ENCODE data around the gene ZNF470.

ZNF470 gene

DNA sequence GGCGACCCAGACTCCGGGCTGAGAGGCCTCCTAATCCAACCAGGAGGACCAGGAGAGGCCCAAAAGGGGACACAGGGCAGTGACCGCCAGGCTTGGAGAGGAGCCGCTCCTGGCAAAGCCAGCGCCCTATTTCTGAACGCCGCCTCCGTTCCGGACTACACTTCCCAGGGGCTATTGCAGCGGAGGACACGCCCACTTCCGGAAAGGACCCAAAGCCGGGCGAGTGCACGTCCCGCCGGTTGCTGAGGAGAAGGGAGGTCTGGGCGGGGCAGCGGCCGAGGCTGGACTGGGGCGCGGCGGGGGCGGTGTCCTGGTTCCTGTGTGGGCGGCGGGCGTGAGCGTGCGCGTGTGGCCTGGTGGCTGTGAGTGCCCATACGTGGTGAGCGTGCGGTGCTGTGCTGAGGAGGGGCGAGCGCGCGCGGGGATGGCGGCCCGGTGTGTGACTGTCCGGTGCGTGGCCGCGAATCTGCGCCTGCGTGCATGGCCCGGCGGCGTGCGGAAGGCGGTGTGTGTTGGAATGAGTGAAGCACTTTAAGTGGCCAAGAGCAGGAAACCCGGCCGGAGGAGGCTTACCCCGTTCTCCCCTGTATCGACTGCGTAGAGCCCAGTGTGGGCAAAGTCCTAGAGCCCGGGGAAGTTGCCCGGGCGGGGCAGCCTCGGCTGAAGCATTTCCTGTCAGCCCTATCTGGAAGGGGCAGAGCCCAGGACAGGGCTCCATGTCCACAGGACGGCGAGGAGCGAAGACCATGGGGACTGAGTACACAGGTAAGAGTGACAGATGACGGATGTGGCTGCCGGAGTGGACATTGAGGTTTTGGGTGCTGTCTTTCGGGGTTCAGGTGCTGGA lies at the start of gene ZNF470:
Gene ZNF470, plus strand, starts transcription at position 195 of the 847 bp plus-strand sequence. CDS start 2,844 bp downstream, outside the sequence.
- peak; percentile 90 for DNase-seq

DNA sequence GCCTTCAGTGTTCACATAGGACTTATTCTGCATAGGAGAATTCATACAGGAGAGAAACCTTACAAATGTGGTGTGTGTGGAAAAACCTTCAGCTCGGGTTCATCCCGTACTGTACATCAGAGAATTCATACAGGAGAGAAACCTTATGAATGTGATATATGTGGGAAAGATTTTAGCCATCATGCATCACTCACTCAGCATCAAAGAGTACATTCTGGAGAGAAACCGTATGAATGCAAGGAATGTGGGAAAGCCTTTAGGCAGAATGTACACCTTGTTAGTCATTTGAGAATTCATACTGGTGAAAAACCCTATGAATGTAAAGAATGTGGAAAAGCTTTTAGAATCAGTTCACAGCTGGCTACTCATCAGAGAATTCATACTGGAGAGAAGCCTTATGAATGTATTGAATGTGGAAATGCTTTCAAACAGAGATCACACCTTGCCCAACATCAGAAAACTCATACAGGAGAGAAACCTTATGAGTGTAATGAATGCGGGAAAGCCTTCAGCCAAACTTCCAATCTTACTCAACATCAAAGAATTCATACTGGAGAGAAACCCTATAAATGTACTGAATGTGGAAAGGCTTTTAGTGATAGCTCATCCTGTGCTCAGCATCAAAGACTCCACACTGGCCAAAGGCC lies 41.9 kb upstream of the ZNF470 start:
- no peak for DNase-seq

DNA sequence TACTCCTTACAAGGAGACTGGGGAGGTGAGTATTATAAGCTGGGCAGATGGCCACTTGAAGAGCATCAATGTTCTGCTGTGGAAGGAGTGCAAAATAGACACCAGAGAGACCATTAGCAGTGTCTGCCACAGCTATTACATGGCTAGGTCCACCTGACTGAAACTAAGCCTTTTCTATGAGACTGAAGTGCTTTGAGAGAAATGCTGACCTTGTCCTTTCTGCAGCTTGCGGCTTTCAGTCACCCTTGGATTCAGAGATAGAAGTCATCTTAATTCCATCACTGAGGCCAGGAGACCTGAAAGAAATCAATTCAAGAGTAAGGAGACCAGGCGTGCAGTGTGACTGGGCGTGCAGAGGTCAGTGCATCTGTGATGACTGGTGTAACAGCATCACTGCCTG lies 29.8 kb upstream of the ZNF470 start:
- DNase-seq = no peak

DNA sequence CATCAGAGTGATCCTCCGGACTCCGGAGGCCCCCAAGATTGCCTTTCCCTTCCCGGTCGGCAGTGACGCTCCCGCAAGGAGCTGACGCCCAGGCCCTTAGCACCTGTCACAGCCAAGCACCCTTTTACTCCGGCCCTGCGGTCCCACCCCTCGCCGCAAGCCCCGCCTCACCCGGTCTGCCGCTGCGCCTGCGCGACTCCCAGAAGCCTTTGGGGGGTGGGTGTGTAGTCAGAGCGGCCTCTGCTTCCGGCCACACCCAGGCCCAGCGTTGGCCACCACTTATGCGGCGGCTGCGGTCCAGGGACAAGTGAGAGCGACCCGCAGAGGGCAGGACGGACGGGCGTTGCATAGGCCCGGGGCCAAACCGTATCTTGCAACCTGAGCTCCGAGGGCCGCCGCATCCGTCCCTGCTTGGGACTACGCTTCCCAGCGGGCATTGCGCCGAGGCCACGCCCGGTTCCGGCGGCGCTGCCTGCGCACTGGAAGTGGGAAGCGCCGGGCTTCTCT lies 29.0 kb upstream of the ZNF470 start:
- DNase-seq = peak; percentile 91 to 92

DNA sequence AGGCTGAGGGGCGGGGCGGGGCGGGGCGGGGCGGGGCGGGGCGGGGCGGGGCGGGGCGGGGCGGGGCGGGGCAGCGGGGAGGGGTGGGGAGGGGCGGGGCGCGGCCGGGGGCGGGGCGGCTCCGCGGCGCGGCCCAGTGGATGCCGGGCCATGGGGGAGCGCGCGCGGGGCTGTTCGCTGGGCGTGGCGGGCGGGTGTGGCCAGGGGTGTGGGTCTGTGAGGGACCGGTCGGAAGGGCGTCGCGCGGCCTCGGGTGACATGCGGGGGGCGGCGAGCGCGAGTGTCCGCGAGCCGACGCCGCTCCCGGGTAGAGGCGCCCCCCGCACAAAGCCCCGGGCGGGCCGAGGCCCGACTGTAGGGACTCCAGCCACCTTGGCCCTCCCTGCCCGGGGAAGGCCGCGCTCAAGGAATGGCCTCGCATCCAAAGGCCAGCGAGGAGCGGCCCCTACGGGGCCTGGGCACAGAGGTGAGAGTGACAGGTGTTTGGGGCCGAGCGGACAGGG lies 28.5 kb upstream of the ZNF470 start, which contains the start of gene ZFP28:
Gene ZFP28, plus strand, starts transcription at position 188 of the 503 bp plus-strand sequence. Its CDS starts 71 bp downstream, at position 259.
- no peak for DNase-seq

DNA sequence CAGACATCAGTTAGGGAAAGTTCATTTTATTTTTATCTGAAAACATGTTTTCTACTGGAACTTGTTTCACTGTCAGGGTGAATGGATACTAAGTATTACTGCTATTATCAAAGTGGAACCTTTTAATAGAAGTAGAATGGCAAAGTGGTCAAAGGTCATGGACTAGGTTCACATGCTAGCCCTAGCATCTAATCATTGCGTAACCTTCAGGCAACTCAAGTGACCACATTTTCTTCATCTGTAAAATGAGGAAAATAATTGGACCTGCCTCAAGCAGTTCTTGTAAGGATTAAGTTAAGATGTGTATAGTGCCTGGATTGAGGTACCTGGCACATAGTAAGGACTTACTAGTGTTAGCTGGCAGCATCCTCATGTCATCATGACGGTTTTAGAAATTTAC lies 23.5 kb upstream of the ZNF470 start:
- no peak for DNase-seq

DNA sequence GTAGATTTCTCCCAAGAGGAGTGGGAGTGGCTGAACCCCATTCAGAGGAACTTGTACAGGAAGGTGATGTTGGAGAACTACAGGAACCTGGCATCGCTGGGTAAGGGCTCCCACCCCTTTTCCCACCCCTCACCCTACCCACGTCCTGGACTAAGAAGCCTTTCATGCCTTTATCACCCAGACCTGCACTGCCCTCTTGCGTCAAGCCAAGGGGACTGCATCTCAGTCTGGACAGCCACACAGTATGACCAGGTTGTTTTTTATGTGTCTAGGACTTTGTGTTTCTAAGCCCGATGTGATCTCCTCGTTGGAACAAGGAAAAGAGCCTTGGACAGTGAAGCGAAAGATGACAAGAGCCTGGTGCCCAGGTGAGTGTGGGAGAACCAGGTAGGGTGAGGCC lies 19.7 kb upstream of the ZNF470 start:
- DNase-seq = no peak

DNA sequence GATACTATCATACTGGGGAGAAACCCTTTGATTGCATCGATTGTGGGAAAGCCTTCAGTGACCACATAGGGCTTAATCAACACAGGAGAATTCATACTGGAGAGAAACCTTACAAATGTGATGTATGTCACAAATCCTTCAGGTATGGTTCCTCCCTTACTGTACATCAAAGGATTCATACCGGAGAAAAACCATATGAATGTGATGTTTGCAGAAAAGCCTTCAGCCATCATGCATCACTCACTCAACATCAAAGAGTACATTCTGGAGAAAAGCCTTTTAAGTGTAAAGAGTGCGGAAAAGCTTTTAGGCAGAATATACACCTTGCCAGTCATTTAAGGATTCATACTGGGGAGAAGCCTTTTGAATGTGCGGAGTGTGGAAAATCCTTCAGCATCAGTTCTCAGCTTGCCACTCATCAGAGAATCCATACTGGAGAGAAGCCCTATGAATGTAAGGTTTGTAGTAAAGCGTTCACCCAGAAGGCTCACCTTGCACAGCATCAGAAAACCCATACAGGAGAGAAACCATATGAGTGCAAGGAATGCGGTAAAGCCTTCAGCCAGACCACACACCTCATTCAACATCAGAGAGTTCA lies 12.9 kb upstream of the ZNF470 start:
- no peak for DNase-seq

DNA sequence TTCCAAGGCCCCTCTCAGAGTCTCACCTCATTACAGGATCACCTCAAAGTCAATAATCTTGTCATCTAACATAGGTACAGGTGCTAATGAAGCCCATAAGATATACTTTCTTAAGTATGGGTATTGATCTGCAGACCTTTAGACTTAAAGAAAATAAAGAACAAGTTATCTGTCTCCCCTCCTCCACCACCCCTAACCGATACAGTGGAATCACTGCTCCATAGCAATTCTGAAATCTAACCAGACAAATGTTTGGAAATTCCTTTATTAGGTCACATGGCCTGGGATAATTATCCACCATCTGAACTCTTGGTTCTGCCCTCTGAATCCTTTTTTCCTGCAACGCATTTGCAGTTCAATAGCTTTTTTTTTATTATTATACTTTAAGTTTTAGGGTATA lies 4.5 kb upstream of the ZNF470 start:
- DNase-seq = no peak

DNA sequence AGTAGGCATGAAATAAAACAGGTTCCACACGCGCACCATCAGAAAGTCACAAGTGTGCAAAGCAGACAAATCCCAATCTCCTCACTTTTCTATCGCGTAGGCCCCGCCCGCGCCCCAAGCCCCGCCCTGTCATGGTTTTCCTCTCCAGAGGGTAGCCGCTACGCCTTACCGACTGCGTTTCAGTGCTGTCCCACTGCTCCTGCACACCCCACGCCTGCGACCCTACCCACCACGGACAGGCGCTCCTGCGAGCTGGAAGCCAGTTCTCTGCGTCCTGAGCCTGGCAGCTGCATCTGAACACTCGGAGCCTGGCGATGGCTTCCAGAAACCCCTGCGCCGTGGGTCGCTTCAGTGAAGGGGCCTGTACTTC lies 379 bp upstream of the ZNF470 start:
- peak in 1 of 2 donors; percentile 12 for DNase-seq

DNA sequence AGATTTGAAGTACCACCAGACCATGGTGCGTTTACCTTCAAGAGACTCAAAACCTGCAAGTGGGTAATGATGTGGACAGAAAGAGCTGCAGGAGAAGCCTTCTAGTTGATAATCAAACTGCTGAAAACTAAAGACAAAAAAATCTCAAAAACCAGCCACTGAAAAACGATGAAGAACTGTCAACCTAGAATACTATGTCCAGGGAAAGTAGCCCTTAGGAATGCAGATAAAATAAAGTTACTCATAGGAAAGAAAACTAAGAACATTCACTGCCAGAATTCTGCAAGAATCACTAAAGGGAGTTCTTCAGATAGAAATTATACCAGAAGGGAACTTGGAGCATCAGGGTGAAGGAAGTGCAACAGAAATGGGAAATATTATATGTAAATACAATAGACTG lies 5.3 kb downstream of the ZNF470 start:
- no peak for DNase-seq

DNA sequence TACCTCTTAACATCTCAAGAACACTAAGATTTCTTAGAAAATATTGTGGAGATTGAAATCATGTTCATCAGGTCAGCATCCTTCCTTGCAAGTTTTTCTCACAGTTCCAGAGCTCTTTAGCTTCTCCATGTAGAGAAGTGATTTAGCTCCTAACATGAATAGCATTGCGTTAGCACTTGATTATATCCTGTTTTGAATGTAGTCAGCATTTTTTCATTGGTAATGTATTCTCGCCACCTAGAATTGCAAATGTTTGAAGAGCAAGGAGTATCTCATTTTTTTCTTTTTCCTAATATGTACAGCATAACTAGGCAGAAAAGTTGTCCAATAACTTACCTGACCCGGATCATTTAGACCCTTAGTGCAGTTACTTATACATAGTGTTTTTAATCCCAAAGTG lies 6.6 kb downstream of the ZNF470 start:
- DNase-seq = no peak

DNA sequence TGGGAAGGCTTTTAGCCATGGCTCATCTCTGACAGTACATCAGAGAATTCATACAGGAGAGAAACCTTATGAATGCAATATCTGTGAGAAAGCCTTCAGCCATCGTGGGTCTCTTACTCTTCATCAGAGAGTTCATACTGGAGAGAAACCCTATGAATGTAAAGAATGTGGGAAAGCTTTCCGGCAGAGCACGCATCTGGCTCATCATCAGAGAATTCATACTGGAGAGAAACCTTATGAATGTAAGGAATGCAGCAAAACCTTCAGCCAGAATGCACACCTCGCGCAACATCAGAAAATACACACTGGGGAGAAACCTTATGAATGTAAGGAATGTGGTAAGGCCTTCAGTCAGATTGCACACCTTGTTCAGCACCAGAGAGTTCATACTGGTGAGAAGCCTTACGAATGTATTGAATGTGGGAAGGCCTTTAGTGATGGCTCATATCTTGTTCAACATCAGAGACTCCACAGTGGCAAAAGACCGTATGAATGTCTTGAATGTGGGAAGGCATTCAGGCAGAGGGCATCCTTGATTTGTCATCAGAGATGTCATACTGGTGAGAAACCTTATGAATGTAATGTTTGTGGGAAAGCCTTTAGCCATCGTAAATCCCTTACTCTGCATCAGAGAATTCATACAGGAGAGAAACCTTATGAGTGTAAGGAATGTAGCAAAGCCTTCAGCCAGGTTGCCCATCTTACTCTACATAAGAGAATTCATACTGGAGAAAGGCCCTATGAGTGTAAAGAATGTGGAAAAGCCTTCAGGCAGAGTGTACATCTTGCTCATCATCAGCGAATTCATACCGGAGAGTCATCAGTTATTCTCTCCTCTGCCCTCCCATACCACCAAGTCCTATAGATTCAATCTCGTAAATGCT lies 10.7 kb downstream of the ZNF470 start:
- no peak for DNase-seq

DNA sequence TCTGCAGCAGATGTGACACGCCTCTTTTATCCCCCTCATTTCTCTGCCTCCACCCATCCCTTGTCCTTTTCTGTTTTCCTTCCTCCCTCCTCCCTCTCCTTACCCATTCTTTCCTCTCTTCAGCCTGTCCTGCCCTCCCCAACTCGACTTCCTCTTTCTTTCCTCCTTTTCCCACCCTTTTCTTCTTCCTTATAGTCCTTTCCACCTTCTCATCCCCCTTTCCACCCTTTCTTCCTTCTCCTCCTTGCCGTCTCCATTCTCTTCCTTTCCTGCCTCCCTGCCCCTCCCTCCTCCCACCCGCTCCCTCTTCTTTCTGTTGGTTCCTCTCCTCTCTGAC lies 27.1 kb downstream of the ZNF470 start:
- DNase-seq = no peak

DNA sequence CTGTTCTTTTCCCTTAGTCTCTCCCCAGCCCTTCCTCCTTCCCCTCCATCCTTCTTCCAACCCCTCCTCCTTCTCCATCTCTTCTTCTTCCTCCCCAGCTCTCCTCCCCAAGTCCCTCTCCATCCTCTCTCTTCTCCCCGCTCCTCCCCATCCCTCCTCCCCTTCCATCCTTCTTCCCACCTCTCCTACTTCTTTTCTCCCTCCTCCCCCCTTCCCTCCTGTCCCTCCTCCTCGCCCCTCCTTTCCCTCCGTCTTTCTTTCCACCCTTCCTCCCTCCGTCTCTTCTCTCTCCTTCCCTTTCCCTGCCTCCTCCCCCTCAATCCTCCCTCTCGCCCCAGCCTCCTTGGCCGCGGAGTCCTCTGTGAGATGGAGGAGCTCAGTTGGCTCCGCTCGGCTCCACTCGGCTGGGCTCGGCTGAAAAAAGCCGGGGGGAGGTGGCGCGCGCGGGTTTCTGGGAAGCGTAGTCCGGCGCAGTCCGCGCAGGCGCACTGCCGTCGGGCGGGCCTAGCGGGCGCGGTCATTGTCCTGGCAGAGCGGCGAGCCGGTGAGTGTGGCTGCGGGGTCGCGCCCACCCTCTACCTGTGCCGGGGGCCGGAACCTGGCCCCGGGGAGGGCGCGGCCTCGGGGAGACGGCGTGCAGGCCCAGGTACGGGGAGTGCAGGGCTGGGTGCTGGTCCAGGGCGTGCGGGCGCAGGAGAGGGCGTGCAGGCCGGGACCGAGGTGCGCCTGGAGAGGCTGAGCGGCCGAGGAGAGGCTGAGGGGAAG lies 27.7 kb downstream of the ZNF470 start, which contains the start of gene ZNF71:
Gene ZNF71, plus strand, starts transcription at position 520 of the 765 bp plus-strand sequence. CDS start 6,257 bp downstream, outside the sequence.
- DNase-seq = peak; percentile 88 to 90

DNA sequence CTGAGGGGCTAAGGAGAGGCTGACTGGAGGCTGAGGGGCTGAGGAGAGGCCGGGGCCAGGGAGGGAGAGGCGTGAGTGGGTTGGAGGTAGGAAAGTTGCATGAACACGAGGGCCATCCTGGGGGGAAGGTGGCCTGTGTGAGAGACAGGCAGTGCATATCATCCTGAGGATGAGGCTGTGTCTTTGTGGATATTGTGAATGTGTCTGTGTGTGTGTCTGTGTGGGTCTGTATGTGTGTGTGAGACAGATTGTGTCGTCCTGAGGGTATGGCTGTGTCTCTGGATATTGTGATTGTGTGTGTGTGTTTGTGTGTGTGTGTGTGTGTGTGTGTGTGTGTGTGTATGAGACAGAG lies 28.3 kb downstream of the ZNF470 start:
- no peak for DNase-seq

DNA sequence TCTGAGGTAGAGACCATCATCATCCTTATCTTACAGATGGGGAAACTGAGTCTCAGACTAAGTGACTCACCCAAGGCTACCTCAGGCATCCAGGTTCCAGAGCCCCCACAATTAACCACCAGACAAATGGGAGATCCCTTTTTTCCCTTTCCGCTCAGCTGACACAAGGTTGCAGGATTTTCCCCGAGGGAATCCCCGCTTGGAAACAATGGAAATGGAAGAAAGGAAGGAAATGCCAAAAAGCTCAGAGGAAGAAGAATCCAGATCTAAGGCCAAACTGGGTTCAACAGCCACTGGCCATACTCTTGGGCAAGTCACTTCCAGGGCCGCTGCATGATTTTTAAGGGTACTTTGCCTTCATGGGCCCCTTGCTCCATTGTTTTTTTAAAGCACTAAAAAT lies 29.4 kb downstream of the ZNF470 start:
- DNase-seq = no peak

DNA sequence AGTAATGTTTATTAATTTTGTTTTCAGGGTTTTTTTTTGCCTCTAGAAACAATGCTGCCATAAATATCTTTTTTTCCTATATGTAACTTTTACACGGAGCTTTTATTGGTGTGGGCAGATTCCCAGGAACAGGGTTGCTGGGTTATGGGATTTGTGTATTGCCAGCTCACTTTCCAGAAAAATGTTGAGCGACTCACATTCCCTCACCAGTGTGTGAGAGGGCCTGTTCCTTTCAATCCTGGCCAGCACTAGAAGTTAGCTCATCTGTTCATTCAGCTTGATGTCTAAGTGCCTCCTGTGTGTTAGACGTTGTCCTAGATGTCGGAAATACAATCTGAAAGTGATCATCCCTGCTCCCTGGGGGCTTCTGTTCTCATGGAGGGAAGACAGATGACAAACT lies 30.4 kb downstream of the ZNF470 start:
- DNase-seq = no peak

DNA sequence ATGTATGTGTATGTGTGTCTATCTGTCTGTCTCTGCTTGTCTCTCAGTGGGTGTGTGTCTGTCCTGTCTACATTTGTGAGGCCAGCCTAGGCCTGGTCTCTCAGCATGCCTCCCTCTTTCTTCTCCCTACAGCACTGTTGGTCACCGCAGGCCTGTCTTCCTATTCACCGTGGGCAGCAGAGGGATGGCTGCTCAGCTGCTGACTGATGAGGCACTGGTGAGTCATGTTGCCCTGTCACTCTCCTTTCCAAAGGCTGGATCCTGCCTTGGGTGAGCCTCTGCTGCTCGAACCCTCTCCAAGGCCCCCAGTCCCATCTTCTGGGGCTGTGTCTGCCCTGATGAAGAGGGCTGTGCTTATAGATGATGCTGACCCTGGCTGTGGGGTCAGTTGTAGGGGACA lies 34.1 kb downstream of the ZNF470 start:
- DNase-seq = no peak

DNA sequence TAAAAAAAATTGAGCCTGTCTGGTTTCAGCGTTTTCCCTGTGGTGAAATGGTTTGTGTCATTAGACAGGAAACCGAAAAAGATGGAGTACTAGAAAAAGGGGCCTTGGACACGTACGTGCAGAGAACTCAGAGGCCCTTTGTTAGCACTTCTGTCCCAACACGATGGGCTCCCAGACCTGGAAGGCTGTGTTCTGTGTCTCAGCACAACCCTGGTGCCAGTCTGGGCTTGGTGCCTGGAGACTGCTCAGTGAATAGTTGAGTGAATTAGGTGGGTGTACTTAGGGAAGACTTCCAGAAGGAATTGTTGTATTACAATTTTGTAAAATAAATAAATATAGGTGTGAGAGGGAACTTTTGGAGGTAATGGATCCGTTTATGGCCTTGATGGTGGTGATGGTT lies 36.6 kb downstream of the ZNF470 start:
- no peak for DNase-seq

DNA sequence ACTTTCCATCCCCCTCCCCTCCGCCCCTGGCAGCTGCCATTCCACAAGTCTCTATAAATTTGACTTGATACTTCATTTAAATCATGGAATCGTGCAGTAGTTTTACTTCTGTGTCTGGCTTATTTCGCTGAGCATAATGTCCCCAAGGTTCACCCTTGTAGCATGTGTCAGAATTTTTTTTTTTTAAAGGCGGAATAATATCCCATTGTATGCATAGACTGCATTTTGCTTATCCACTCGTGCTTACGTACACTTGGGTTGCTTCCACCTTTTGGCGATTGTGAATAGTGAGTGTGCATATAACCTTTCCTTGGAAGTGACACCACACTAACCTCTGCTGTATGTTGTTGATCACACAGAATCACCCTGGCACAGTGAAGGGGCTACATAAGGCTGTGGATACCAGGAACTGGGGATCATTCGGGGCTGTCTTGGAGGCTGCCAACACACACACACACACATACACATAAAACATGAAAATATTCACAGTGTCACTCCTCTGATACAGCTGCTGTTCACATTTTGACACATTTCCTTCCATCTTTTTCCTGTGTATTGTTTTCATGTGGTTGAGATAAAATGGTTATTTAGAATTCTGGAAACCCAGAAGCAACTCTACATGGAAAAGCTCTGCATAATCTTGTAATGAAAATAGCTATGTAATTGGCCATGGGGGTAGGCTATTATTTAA lies 41.2 kb downstream of the ZNF470 start:
- no peak for DNase-seq
